ENCODE measurements around the gene ZNF521. TPM values are rescaled to one million over a fixed set of nuclear protein-coding genes. Genes with fewer than 3 reads are reported as not detected.
"Not testable (repeated sequence)": the region's sequence is repeated elsewhere in the genome, so short reads cannot be mapped to it uniquely, and the experiment has no call there.

ZNF521 gene
- total RNA-seq, 4 donors from 2014 or later, result 4.7 to 15.4 (median 7.7) TPM

DNA sequence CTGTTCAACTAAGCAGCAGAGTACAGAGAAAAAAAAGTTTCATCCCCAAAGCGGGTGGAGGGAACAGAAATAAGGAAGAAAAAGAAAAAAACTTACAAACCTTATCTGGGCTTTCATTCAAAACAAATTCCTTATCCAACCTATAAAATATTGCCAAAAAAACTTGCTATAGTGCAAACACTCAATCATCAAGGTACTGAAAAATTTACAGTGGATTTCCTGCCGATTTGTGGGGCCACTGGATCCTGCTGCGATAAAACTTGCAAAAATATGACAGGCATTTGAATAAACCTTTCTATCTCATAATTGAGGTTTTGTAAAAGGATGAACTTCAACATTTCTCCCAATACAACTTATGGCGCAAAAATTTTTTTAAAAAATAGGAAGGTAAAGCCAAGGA, 77.0 kb downstream of the ZNF521 start:
- intact Hi-C loops (cut with DNase I; ENCODE audit: low total_unique reads), result no loop called here
- DNase-seq (ENCODE audit: low spot score in 2 of 2), result no peak
- TF ChIP-seq POLR2A (IDR thresholded peaks at IDR 0.05), result no peak
- TF ChIP-seq, protein P1, sequence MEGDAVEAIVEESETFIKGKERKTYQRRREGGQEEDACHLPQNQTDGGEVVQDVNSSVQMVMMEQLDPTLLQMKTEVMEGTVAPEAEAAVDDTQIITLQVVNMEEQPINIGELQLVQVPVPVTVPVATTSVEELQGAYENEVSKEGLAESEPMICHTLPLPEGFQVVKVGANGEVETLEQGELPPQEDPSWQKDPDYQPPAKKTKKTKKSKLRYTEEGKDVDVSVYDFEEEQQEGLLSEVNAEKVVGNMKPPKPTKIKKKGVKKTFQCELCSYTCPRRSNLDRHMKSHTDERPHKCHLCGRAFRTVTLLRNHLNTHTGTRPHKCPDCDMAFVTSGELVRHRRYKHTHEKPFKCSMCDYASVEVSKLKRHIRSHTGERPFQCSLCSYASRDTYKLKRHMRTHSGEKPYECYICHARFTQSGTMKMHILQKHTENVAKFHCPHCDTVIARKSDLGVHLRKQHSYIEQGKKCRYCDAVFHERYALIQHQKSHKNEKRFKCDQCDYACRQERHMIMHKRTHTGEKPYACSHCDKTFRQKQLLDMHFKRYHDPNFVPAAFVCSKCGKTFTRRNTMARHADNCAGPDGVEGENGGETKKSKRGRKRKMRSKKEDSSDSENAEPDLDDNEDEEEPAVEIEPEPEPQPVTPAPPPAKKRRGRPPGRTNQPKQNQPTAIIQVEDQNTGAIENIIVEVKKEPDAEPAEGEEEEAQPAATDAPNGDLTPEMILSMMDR (IDR thresholded peaks at IDR 0.05), result no peak
- no peak overlapping the region for H3K4me3 ChIP-seq (ENCODE audit: low read depth, poor library complexity, severe bottlenecking)
- WGBS, 2 donors, result 69 to 84% methylated on average over 4 of the region's 4 CpGs

DNA sequence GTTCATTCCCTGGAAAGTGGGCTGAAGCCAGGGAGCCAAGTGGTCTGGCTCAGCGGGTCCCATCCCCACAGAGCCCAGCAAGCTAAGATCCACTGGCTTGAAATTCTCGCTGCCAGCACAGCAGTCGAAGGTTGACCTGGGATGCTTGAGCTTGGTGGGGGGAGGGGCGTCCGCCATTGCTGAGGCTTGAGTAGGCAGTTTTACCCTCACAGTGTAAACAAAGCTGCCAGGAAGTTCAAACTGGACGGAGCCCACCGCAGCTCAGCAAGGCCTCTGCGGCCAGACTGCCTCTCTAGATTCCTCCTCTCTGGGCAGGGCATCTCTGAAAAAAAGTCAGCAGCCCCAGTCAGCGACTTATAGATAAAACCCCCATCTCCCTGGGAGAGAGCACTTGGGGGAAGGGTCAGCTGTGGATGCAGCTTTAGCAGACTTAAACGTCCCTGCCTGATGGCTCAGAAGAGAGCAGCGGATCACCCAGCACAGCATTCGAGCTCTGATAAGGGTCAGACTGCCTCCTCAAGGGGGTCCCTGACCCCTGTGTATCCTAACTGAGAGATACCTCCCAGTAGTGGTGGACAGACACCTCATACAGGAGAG, 84.9 kb downstream of the ZNF521 start:
- DNase-seq (ENCODE audit: low spot score in 2 of 2); H3K4me3 ChIP-seq (ENCODE audit: low read depth, poor library complexity, severe bottlenecking); intact Hi-C loops (cut with DNase I; ENCODE audit: low total_unique reads): not testable (repeated sequence)
- WGBS, 2 donors, result 86 to 91% methylated on average over 12 of the region's 12 CpGs

DNA sequence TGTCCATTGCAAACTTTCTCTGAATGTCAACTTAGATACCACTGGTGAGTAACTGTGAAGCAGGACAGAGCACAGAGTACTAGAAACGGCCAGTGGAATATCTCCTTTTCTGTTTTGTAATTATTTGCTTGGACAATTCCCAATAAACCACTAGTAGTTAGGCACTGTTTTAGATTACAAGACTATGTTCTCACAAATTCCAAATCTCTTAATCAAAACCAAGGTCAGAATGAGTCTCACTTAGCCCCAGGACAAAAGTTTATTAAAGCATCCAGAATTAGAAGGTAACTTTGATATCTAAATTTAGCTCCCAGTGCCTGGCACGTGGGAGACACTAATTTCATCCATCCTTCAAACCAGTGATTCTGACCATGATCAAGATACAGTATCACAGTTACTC, 89.0 kb downstream of the ZNF521 start:
- 16 to 27% methylated on average over 2 of the region's 2 CpGs for WGBS, 2 donors
- TF ChIP-seq, protein P1 (IDR thresholded peaks at IDR 0.05), result no peak
- no peak for TF ChIP-seq POLR2A (IDR thresholded peaks at IDR 0.05)
- no peak overlapping the region for H3K4me3 ChIP-seq (ENCODE audit: low read depth, poor library complexity, severe bottlenecking)
- no peak for DNase-seq (ENCODE audit: low spot score in 2 of 2)
- intact Hi-C loops (cut with DNase I; ENCODE audit: low total_unique reads), result no loop called here

DNA sequence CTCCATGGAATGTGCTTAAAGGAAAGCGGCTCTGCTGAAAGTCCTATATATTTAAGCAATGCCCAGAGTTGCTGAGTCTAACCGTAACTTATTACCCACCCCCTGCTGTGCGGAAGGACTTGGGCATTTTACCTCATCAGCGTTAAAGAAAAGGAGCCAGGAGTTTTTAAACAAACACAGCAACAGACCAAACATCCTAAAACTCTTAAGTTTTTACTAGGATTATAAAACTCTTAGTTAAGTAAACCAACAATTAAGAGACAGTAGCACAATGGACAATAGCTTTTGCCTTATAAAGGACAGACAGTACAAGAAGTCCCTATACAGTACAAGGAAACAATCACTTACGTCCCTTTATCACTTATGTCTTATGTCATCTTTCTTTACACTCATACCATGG, 90.2 kb downstream of the ZNF521 start:
- WGBS, 2 donors, result 80 to 89% methylated on average over 5 of the region's 5 CpGs
- intact Hi-C loops (cut with DNase I; ENCODE audit: low total_unique reads), result no loop called here
- H3K4me3 ChIP-seq (ENCODE audit: low read depth, poor library complexity, severe bottlenecking), result no peak overlapping the region
- TF ChIP-seq, protein P1 (IDR thresholded peaks at IDR 0.05), result no peak
- no peak for TF ChIP-seq POLR2A (IDR thresholded peaks at IDR 0.05)
- DNase-seq (ENCODE audit: low spot score in 2 of 2), result no peak

DNA sequence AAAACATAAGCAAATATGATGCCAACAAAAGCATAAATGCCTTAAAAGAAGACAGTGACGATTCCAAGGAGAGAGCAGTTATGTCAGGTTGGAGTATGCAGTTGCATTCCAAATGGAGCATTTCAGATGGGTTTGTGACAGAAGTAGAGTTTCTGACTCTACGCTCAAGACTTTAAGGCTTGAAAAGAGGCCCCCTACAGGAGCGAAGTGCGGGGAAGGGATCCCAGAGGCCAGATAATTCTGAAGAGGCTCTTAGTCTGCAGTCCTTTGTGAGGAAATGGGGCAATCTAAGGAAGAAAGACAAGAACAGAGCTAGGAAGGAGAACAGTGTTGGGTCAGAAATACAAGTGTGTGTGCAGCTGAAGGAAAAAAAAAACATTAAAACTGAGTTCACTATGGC, 95.5 kb downstream of the ZNF521 start:
- 82 to 92% methylated on average over 4 of the region's 4 CpGs for WGBS, 2 donors
- H3K4me3 ChIP-seq (ENCODE audit: low read depth, poor library complexity, severe bottlenecking), result no peak overlapping the region
- no peak for DNase-seq (ENCODE audit: low spot score in 2 of 2)
- intact Hi-C loops (cut with DNase I; ENCODE audit: low total_unique reads), result no loop called here
- no peak for TF ChIP-seq POLR2A (IDR thresholded peaks at IDR 0.05)
- TF ChIP-seq, protein P1 (IDR thresholded peaks at IDR 0.05), result no peak

DNA sequence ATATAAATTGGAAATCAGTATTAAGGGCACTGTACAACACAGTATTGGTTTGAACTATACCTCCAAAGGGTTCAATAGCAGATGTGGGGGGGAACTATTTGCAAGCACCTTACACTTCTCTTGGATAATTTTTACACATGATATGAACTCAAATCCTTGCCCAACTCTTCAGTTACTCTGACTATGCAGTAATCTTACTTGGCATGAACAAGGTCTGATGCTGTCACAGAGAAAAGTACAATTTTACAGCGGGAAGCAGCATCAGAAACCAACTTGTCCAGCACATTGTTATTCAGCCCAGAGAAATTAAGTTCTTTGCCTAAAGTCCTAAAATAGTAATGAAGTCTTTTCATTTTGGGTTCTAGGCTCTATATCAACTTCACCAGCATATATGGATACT, 98.2 kb downstream of the ZNF521 start:
- no peak for DNase-seq (ENCODE audit: low spot score in 2 of 2)
- 81 to 88% methylated on average over 1 of the region's 1 CpG for WGBS, 2 donors
- intact Hi-C loops (cut with DNase I; ENCODE audit: low total_unique reads), result no loop called here

More for the DNA sequence above, 98.2 kb downstream of the ZNF521 start:
- TF ChIP-seq, protein P1 (IDR thresholded peaks at IDR 0.05), result no peak
- TF ChIP-seq POLR2A (IDR thresholded peaks at IDR 0.05), result no peak
- no peak overlapping the region for H3K4me3 ChIP-seq (ENCODE audit: low read depth, poor library complexity, severe bottlenecking)
